Measurements from ENCODE around the gene IGFBP2. TPM values are rescaled to one million over a fixed set of nuclear protein-coding genes. Genes with fewer than 3 reads are reported as not detected.
"Not testable (repeated sequence)": the region's sequence is repeated elsewhere in the genome, so short reads cannot be mapped to it uniquely, and the experiment has no call there.

The IGFBP2 gene
- total RNA-seq, result 10 to 100 TPM; 38.2 to 39.1 TPM

DNA sequence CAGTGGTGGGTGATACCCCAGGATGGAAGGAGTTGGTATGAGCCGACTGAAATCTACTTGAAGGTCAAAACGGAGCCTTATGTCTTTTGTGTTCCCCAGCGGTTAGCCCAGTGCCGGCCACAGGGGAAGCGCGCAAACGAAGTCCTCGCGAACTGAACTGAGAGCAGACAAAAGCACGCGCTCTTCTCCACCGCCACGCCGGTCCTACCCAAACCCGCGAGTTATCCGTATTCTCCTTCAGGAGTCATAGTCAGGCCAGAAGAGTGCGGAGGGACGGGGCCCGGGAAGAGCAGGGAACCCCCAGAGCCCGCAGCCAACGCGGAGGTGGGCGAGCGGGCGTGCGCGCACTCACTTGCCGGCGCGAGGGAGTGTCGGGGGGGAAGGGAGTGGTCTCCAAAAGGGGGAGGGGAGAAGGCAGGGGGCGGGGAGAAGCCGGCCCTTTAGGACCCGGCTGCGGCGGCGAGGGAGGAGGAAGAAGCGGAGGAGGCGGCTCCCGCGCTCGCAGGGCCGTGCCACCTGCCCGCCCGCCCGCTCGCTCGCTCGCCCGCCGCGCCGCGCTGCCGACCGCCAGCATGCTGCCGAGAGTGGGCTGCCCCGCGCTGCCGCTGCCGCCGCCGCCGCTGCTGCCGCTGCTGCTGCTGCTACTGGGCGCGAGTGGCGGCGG is at the start of gene IGFBP2:
Gene IGFBP2, plus strand, starts transcription at position 469 of the 664 bp plus-strand sequence. Its CDS starts 104 bp downstream, at position 573.
- Mint-ChIP-seq H3K4me1 (peaks cover 24% of the 10 kb centered on the region), H3K4me3 (peak within 1 kb of the TSS; percentile 90), H3K27ac (peak within 1 kb of the TSS; percentile 4), H3K36me3 (peaks cover 13% of the 10 kb centered on the region), H3K27me3 (peaks cover 67% of the 10 kb centered on the region), H3K9me3 (no peaks in the 10 kb centered on the region)
- peak; percentile 68 for DNase-seq

GRCh38 chr2:216583606-216584005 is 49.6 kb upstream of the IGFBP2 start:
- Mint-ChIP-seq H3K27ac (no peak overlapping the region), H3K9me3 (no peaks in the 10 kb centered on the region), H3K4me3 (no peak overlapping the region), H3K36me3 (no peaks in the 10 kb centered on the region), H3K4me1 (no peaks in the 10 kb centered on the region), H3K27me3 (peaks cover 18% of the 10 kb centered on the region)
- no peak for DNase-seq

DNA sequence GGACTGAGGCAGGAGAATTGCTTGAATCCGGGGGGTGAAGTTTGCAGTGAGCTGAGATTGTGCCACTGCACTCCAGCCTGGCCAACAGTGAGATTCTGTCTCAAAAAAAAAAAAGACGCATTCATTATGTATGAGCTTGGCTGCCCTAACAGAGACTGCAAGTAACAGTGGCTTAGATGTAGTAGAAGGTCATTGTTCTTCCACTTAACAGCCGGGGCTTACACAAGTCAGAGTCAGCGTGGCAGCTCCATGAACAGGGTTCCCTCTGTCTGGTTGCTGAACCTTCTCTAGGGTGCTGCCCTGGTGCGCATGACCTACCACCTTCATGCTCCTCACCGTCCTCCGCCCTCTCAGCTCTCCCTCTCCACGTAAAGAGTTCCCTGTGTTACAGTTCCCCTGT is 49.1 kb upstream of the IGFBP2 start:
- no peak overlapping the region for H3K27ac Mint-ChIP-seq
- no peaks in the 10 kb centered on the region for H3K4me1 Mint-ChIP-seq
- no peaks in the 10 kb centered on the region for H3K9me3 Mint-ChIP-seq
- no peaks in the 10 kb centered on the region for H3K36me3 Mint-ChIP-seq
- H3K27me3 Mint-ChIP-seq, result peaks cover 18% of the 10 kb centered on the region
- no peak for DNase-seq
- no peak overlapping the region for H3K4me3 Mint-ChIP-seq

- no peak for DNase-seq
- Mint-ChIP-seq H3K36me3 (no peaks in the 10 kb centered on the region), H3K4me3 (no peak overlapping the region), H3K4me1 (no peaks in the 10 kb centered on the region), H3K9me3 (no peaks in the 10 kb centered on the region), H3K27ac (no peak overlapping the region), H3K27me3 (peaks cover 21% of the 10 kb centered on the region)
These were observed 47.8 kb upstream of the IGFBP2 start for GRCh38 chr2:216585441-216585840.

GRCh38 chr2:216588861-216589710 is 44.1 kb upstream of the IGFBP2 start:
- no peak overlapping the region for H3K4me3 Mint-ChIP-seq
- peaks cover 12% of the 10 kb centered on the region for H3K27me3 Mint-ChIP-seq
- no peak for DNase-seq
- no peaks in the 10 kb centered on the region for H3K9me3 Mint-ChIP-seq
- H3K27ac Mint-ChIP-seq, result no peak overlapping the region
- no peaks in the 10 kb centered on the region for H3K4me1 Mint-ChIP-seq
- no peaks in the 10 kb centered on the region for H3K36me3 Mint-ChIP-seq

DNA sequence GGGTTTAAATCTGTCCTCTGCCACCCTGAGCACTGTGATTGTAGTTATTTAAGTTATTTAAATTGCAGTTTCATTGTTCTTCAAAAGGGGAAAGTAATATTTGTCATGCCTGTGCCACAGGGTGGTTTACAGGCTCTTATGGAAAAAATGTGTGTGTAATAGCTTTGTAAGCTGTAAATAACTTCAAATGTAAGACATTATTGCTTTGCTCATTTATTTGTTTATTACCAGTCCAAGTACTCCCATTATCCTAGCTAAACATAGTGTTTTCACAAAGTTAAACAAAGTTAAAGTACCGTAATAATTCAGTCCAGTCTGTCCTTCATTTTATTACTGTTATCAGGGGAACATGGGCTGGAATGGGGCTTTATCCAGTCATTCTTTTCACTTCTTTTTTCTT is 43.4 kb upstream of the IGFBP2 start:
- Mint-ChIP-seq H3K27ac (no peak overlapping the region), H3K4me1 (no peaks in the 10 kb centered on the region), H3K4me3 (no peak overlapping the region), H3K9me3 (no peaks in the 10 kb centered on the region), H3K27me3 (peaks cover 6% of the 10 kb centered on the region), H3K36me3 (no peaks in the 10 kb centered on the region)
- DNase-seq, result no peak

DNA sequence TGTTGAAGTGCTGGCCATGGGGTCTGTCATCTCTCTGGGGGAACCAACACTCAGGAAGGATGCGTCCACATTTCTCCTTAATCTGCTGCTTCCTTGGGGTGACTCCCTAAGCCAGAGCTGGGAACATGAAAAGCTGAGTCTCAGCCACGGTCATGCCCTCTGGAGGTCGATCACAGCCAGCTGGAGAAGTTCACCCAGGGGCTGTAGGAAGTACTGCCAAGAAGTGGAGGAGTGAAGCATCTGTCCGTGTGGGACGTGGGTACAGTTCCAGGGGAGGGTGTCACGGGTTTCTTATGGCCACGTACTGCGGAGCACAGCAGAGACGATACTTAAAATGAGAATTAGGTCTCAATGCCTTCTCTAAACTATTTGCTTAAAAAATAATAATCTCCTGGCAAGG is 42.4 kb upstream of the IGFBP2 start:
- DNase-seq, result no peak

GRCh38 chr2:216591480-216591879 is 41.7 kb upstream of the IGFBP2 start:
- Mint-ChIP-seq H3K27ac (no peak overlapping the region), H3K4me1 (no peaks in the 10 kb centered on the region), H3K36me3 (no peaks in the 10 kb centered on the region), H3K27me3 (peaks cover 6% of the 10 kb centered on the region), H3K4me3 (no peak overlapping the region), H3K9me3 (no peaks in the 10 kb centered on the region)
- no peak for DNase-seq

More for the DNA sequence above, 42.4 kb upstream of the IGFBP2 start:
- H3K27me3 Mint-ChIP-seq, result peaks cover 6% of the 10 kb centered on the region
- H3K27ac Mint-ChIP-seq, result no peak overlapping the region
- no peaks in the 10 kb centered on the region for H3K4me1 Mint-ChIP-seq
- no peak overlapping the region for H3K4me3 Mint-ChIP-seq
- no peaks in the 10 kb centered on the region for H3K36me3 Mint-ChIP-seq
- H3K9me3 Mint-ChIP-seq, result no peaks in the 10 kb centered on the region

- Mint-ChIP-seq H3K27ac (no peak overlapping the region), H3K9me3 (no peaks in the 10 kb centered on the region), H3K27me3 (peaks cover 9% of the 10 kb centered on the region), H3K36me3 (no peaks in the 10 kb centered on the region), H3K4me3 (no peak overlapping the region), H3K4me1 (no peaks in the 10 kb centered on the region)
- DNase-seq, result no peak
These were observed 39.1 kb upstream of the IGFBP2 start for GRCh38 chr2:216594081-216594480.

GRCh38 chr2:216596236-216596979 is 36.8 kb upstream of the IGFBP2 start:
- H3K9me3 Mint-ChIP-seq, result no peaks in the 10 kb centered on the region
- H3K4me1 Mint-ChIP-seq, result no peaks in the 10 kb centered on the region
- no peak overlapping the region for H3K27ac Mint-ChIP-seq
- DNase-seq, result no peak
- no peak overlapping the region for H3K4me3 Mint-ChIP-seq
- peaks cover 9% of the 10 kb centered on the region for H3K27me3 Mint-ChIP-seq
- H3K36me3 Mint-ChIP-seq, result no peaks in the 10 kb centered on the region

- H3K9me3 Mint-ChIP-seq, result no peaks in the 10 kb centered on the region
- peaks cover 9% of the 10 kb centered on the region for H3K27me3 Mint-ChIP-seq
- no peaks in the 10 kb centered on the region for H3K36me3 Mint-ChIP-seq
- no peak for DNase-seq
- no peaks in the 10 kb centered on the region for H3K4me1 Mint-ChIP-seq
- no peak overlapping the region for H3K27ac Mint-ChIP-seq
- no peak overlapping the region for H3K4me3 Mint-ChIP-seq
These were observed 36.2 kb upstream of the IGFBP2 start for GRCh38 chr2:216596980-216597509.

DNA sequence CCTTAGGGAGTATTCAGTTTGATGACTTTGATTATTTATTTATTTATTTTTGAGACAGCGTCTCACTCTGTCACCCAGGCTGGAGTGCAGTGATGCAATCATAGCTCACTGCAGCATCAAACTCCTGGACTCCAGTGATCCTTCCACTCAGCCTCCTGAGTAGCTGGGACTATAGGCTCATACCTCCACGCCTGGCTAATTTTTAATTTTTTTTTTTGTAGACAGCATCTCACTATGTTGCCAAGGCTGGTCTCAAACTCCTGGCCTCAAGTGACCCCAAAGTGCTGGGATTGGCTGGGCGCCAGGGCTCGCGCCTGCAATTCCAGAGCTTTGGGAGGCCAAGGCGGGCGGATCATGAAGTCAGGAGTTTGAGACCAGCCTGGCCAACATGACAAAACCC is 35.4 kb upstream of the IGFBP2 start:
- H3K4me1 Mint-ChIP-seq, H3K36me3 Mint-ChIP-seq, H3K4me3 Mint-ChIP-seq, H3K27me3 Mint-ChIP-seq, DNase-seq, H3K27ac Mint-ChIP-seq, H3K9me3 Mint-ChIP-seq: not testable (repeated sequence)

DNA sequence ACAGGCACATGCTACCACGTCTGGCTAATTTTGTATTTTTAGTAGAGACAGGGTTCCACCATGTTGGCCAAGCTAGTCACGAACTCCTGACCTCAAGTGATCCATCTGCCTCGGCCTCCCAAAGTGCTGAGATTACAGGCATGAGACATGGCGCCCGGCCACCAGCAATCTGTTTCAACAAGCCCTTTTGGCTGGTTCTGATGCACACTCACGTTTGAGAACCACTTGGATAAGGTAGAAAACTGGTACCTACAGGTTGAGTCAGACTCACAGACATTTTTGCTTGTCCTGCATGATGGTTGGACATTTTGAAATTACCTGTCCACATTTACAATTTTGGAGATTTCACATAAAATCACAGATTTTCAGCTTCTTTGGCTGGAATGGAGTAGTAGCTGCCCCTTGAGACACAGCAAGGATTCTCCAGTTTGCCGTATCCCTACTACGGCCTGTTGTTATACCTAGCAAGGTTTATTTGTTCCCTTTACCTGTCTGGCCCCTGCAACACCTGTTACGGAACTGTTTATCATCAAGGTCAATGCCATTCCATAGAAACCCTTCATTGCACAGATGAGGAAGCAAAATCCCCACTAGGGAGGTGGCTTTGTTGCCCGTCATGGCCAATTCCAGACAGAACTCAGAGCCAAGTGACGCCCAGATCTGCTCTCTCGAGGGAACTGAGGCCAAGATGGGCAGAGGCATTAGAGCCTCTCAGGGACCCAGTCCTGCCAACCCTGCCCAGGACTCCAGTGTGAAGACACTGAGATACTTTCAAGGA is 31.4 kb upstream of the IGFBP2 start:
- Mint-ChIP-seq H3K4me1 (peaks cover 6% of the 10 kb centered on the region), H3K27me3 (peaks cover 9% of the 10 kb centered on the region), H3K4me3 (no peak overlapping the region), H3K27ac (no peak overlapping the region), H3K36me3 (peaks cover 4% of the 10 kb centered on the region), H3K9me3 (no peaks in the 10 kb centered on the region)
- DNase-seq, result no peak

DNA sequence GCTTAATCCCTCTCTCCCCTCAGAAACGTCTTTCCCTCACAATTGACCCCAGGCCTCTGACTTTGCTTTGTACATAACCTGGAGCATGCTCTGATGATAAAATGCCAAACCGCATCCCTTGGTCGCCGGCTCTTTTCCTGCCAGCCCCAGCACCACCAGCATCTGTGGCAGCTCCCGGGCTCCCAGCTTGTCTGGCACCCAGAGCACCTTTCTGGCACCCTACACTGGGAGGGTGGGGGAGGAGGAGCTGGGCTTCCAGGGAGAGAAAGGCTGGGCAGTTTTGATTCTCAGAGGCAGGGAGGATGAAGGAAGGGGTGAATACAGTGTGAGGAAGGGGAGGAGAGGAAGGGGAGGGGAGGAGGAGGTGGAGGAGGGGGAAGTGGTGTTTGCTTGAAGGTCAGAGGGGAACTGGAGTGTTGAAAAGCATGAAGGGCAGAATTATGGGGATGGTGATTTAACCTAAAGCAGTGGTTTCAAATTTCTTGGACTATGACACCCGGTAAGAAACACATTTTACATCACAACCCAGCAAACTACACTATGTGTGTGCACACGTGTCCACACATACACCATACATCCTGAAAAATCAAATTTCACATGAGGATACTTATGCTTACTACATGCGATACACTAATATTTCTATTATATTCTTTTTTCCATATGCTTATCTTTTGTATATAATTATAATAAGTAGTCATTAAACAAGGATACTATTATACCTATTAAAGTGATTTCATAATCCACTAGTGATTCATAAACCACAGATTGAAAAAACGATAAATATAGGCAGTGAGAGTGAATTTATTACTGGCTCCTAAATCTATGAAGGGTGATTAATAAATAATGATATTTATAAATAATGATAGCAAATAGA is 30.0 kb upstream of the IGFBP2 start:
- no peak overlapping the region for H3K4me3 Mint-ChIP-seq
- DNase-seq, result no peak
- no peaks in the 10 kb centered on the region for H3K9me3 Mint-ChIP-seq
- H3K36me3 Mint-ChIP-seq, result peaks cover 4% of the 10 kb centered on the region
- peaks cover 18% of the 10 kb centered on the region for H3K4me1 Mint-ChIP-seq
- H3K27ac Mint-ChIP-seq, result no peak overlapping the region
- peaks cover 9% of the 10 kb centered on the region for H3K27me3 Mint-ChIP-seq

Data from activated naive CD8-positive, alpha-beta T cell treated with anti-CD3 and anti-CD28 coated beads for 36 hours (primary cell).